HG02759 (cell line): Measurements from ENCODE around the gene FOXG1.

ENCODE experiments used
- ATAC-seq: cut with Tn5 transposase; IDR thresholded peaks from one replicate; pipeline ENCODE4 v1.9.1; 2021; ENCODE audit warnings: mild to moderate bottlenecking, moderate library complexity; ENCODE audit not compliant: unreplicated experiment

Gene FOXG1

DNA sequence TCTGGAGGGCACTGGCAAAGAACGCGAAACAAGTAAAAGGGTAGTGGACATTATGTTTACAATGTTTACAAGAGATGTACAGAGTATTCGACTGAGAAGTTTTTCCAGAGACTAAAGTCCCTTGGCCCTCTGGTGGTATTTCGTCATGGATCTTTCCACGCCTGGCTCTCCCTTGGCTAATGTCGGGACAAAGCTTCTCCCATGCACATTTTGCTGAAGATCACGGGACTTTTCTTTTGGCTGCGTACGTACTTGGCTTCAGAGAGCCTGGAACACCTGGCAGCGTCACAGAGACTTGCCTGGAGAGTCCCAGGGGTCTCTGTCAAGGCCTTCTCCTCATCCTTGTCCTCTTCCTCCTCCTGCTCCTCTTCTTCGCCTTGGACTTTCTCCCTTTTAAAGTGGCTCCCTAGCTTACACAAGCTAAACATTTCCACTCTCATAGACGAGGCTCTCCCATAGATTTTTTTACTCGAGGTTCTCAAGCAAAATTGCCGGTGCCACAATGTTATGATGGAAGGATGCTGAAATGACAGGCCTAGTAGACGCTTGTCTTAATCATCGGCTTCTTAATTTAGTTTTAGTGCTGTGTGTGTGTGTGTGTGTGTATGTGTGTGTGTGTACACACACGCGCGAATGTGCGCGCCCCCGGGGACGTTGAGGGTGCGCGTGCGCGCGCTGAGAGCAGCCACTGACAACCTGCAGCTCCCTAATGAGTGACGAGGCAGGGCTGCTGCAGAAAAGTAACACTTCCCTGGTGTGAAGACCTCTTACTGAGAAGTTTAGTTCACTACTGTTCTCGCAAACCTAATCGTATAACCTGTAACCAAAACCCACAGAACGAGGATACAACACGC lies 4.9 kb upstream of the FOXG1 start:
- no peak for ATAC-seq

DNA sequence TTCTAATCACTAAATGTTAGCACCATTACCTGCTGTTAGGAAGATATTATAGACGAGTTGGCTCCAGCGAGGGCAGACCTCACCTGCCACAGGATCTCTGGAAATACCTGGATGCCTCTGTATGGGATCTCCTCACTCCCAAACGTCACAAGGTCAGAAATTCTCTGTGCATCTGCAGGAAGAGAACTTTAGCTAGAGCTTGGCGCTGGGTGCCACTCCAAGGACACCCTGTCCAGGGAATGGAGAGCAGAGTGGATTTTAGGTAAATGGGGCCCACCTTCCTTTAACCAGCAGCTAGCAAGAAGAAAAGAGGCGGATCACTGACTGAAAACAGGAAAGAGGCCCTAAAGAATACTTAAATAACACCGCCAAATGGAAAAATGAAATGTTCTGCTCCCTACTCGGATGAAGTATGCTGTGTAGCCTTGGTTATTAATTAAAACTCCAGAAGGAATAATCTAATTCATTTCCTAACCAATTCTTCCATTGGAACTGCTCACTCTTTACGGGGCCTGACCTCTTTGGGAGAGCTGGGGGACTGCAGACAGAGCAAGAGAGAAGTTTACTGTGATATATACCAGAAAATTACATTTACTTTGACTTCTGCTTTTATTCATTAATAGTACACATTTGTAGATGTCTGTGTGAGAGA lies 4.2 kb upstream of the FOXG1 start:
- no peak for ATAC-seq

DNA sequence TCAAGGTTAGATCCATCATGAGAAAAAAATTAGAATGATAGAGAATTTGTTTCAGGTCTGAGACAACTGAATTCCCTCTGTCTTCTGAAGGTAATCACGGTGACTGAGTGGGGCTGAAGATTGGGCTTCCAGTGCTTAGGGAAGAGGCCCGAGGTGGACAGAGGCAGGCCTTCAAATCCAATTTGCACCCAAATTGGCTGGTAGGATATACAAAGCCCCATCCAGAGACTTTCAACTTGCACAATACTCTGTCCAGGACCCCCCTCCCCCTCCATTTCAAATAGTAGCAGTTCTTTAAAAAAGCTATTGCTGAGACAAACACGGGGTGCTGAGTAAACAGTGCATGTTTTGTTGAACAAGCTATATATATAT lies 3.6 kb upstream of the FOXG1 start:
- no peak for ATAC-seq

DNA sequence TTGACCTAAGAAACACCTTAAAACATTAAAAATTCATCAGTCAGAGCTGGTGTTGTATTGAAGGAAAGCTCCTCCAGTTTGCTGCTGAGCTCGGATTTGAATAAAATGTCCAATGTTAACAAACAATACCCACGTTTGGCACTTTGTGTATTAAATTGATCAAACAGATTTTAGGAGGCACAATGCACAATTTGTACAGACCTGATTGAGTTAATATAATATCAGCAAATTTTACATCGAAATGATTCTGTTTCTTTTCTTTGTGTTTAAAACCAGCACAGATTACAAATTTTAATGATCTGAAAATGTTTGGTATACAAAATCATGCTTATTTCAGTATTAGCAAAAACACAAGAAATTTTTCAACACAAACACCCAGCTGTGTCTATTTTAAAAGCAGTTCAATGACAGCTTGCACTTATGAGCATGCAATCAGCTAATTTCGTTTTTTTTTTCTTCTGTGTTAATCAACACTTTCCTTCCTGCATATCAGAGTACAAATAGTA lies 2.8 kb upstream of the FOXG1 start:
- no peak for ATAC-seq

DNA sequence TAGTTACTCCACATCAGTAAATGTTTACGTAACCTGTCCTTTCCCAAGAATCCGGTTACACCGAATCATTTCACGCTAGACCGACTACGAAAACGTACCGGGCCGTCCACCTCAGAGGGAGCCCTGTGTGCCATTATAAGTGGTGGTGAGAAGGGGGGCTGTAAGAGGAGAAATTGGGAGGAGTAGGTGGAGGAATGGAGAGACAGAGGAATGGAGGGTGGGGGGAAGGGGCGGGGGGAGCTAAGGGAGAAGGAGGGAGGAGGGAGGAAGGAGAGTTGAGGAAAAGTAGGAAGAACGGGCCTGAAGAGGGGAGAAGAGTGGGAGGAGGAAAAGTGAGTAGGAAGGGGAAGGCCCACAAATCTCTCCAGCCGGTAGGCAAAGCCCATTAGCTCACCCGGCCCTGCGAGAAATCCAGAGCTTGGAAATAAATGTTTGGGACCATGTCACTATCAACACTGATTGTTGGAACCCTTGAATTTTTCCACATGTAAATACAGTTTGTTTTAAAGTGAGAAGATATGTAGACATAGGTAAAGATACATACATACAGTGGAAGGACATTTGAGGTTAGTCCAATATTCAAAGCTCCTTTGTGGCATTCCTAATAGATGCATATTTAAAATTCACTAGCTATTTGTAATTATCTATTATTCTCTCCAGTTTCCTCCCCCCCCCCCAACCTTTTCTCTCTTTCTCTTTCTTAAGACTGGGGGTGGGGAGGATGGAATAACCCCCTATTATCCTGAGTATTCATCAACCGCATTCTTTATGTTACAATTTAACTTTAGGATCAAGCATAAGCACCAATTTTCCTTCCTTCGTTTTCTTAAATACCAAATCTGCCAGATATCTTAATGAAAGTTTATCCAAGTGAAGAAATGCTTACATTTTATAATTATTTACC lies 2.1 kb upstream of the FOXG1 start:
- no peak for ATAC-seq

DNA sequence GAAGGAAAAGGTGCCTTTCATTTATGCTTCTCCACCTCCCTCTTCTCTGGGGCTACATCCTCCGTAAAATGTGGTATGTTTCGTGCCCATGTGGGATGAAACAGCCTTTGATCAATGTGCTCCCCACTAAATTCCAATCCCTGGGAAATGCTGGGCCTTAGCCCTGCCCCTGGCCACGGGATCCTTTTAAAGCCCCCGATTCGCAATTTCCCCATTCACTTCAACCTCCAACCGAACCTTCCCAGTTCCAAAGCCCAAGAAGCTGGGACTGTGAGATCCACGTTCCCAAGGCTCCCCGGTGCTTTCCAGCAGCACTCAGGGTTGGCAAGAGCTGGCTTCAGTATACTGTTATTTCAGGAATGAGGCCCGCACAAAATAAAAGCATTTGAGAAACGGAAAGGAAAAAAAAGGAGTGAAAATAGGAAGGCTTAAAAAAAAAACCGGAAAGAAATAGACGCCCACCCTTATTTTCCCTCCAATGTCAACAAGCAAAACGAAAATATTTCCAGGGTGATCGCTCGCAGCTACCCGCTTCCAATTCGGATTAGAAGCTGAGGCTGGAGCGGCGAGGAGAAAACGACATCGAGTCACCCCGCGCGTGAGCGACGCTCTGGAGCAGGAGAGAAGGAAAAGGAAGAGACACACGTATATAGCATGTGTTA lies 1.3 kb upstream of the FOXG1 start:
- no peak for ATAC-seq

DNA sequence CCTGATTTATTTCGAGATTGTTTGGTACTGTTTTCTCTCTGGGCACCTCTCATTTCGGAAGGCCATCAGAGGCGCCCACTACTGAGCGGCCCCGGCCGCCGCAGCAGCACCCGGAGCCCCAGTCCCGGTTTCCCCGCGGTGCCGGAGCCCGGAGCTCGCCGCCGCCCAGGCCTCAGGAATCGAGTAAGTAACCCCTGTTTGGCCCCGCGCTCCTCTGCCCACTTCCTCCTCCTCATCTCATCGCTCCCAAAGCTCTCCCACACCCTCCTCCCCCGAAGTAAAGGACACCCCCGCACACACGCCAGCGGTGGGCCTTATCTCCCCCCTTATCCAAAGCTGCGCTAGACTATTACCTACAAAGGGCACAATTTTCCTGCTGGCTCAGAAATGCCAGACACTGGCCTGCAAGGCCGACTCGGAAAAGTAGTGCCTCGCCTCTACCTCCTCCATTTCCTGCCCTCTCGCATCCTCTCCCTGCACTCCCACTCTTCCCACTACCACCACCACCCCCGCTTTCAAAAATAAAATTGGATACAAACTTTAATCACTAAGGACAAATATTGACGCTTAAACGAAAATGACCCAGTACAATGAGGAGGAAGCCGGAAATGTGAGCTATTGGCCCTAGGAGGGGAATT lies 637 bp upstream of the FOXG1 start:
- peak; percentile 28 for ATAC-seq

DNA sequence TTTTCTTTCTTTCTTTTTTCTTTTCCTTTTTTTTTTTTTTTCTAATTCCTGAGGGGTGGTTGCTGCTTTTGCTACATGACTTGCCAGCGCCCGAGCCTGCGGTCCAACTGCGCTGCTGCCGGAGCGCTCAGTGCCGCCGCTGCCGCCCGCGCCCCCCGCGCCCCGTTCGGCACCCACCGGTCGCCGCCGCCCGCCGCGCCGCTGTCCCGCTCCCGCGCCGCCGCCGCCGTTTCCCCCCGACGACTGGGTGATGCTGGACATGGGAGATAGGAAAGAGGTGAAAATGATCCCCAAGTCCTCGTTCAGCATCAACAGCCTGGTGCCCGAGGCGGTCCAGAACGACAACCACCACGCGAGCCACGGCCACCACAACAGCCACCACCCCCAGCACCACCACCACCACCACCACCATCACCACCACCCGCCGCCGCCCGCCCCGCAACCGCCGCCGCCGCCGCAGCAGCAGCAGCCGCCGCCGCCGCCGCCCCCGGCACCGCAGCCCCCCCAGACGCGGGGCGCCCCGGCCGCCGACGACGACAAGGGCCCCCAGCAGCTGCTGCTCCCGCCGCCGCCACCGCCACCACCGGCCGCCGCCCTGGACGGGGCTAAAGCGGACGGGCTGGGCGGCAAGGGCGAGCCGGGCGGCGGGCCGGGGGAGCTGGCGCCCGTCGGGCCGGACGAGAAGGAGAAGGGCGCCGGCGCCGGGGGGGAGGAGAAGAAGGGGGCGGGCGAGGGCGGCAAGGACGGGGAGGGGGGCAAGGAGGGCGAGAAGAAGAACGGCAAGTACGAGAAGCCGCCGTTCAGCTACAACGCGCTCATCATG lies 654 bp downstream of the FOXG1 start:
- no peak for ATAC-seq

DNA sequence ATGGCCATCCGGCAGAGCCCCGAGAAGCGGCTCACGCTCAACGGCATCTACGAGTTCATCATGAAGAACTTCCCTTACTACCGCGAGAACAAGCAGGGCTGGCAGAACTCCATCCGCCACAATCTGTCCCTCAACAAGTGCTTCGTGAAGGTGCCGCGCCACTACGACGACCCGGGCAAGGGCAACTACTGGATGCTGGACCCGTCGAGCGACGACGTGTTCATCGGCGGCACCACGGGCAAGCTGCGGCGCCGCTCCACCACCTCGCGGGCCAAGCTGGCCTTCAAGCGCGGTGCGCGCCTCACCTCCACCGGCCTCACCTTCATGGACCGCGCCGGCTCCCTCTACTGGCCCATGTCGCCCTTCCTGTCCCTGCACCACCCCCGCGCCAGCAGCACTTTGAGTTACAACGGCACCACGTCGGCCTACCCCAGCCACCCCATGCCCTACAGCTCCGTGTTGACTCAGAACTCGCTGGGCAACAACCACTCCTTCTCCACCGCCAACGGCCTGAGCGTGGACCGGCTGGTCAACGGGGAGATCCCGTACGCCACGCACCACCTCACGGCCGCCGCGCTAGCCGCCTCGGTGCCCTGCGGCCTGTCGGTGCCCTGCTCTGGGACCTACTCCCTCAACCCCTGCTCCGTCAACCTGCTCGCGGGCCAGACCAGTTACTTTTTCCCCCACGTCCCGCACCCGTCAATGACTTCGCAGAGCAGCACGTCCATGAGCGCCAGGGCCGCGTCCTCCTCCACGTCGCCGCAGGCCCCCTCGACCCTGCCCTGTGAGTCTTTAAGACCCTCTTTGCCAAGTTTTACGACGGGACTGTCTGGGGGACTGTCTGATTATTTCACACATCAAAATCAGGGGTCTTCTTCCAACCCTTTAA lies 1.5 kb downstream of the FOXG1 start:
- ATAC-seq = no peak

DNA sequence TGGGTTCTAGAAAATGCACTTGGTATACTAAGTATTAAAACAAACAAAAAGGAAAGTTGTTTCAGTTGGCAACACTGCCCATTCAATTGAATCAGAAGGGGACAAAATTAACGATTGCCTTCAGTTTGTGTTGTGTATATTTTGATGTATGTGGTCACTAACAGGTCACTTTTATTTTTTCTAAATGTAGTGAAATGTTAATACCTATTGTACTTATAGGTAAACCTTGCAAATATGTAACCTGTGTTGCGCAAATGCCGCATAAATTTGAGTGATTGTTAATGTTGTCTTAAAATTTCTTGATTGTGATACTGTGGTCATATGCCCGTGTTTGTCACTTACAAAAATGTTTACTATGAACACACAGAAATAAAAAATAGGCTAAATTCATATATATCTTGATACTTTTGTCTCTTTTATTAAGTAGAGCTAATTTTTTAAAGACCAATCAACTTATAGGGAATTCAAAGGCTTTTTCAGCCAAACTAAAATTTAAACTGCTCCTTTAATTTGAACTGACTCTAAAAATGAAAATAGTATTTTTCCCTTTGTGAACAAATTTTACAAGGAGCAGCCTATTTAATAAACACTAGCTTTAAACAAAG lies 2.8 kb downstream of the FOXG1 start:
- no peak for ATAC-seq

DNA sequence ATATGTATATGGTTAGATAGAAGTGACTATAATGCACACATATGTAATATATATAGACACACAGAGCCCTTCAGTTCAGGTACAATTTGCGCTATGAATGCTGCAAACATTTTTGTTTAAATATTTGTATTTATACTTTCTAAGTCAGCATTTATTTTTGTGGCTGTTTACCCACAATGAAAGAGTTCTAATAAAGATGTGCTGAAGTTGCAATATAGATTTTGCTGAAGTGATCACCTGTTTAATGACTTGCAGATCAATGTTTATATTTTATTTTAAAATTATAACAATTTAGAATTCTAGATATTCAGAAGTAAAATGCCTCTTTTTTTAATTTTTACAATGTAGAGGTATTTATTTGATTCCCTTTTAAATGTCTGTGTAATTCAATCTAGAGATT lies 3.5 kb downstream of the FOXG1 start:
- ATAC-seq = no peak

DNA sequence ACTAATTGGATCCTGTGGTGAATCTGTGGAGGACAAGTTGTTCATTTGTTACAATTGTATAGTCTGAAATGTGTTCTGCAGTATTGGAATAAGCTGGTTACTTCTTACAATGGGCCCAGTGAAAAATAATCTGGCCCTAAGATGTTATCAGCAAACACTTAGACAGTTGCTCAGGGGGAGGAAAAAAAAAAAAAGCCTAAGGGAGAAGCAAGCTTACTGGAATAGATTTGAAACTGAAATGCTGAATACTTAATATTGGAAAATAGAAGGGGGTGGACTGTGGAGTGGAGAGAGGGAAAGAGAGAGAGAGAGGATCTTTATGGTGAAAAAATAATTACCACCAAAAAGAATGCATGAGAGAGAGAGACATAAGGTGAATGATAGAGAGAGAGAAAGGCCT lies 4.0 kb downstream of the FOXG1 start:
- no peak for ATAC-seq

DNA sequence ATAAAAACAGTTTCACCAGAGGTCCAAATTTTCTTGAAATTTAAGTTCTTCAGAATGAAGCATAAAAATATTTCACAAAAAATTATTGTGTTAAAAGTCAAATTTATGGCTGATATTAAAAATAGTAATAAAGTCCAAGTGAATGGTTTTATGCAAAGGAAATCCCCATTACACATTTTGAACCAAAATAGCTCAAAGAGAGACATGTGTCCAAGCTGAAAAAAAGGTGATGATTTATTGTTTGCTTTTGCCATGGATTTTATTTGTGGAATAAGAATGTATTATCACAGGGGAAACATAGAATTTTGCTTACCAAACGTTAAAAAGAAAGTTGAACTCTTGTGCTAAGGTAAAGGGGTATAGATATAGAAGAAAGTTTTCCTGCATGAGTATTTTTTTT lies 4.6 kb downstream of the FOXG1 start:
- no peak for ATAC-seq

DNA sequence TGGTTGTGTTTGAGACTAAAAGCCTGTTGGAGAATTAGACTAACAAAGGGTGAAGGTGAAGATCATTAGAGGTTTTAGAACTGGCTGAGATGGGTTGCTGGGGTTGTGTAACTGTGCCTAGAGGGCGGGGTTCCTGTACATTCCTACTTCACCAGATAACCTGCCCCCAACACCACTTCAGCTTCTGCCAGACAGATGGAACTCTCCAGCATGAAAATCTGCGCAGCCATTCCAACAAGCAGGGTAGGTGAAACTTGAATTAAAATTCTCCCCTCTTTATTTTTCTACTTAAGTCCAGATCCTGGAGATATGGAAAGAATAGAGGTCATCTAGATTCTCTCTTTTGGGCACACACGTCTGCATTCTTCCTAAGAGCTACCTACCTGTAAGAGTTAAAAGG lies 6.0 kb downstream of the FOXG1 start:
- ATAC-seq = no peak

DNA sequence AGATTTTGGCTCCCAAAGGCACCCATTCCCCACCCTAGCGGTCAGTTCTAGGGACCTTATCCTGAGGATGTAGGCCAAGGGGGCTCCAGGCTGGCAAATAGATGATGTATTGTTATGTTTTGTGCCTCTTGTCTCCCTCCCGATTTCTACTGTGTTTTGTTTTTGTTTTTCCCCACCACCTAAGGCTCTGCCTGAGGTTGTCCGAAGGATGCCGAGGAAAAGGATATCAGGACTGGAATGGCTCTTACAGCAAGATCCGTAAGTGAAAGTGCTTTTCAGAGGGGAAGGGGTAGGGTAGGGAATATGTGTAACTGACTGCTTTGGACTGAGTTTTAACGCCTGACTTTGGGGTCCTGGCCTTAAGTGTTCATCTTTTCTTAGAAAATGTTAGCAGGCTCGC lies 6.6 kb downstream of the FOXG1 start:
- no peak for ATAC-seq

DNA sequence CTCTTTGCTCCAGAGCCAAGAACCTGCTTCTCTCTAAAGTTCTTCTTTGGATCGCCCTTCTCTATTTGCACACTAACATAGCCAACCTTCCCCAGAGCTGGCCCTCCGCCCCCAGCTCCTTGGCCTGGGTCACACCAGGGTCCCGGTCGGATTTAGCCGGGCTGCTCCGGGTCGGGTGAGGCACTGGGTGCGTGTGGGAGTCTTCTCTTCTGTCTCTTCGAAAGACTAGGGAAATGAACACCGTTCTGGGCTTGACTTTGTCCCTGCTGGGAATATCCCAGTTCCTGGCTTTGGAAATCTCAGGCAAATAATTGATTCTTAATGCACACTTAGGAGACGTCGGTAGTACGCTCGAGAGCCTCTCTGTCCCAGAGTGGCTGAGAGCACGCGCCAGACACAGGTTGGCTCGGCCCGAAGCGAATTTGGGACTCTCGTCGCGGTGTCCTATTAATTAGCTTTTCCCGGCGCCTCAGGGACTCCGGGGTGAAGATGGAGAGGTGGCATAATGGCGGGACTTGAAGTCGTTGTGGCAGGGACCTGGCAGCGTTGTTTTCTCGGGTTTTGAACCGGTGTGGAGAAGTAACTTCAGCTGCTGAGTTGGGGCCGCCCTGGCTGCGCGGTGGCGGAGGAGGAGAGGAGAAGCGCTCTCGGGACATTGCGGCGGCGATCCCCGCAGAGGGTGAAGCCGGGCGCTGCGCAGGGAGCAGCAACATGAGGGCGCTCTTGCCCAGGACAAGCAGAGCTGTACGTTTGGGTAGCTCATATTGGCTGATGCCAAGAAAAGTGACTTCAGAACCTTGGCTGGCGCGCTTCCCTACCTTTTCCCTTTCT lies 7.5 kb downstream of the FOXG1 start:
- peak; percentile 76 for ATAC-seq
